Trophoblast cell (in vitro differentiated cells and primary cell): Measurements from ENCODE around the gene PFDN2.

Source experiments
- DNase-seq, 2 donors: peaks; one replicate each; pipeline ENCODE4 v3.0.0-alpha.2; 2016
- H2AFZ ChIP-seq: 2 replicates; pipeline ENCODE4 v1.6.1; 2013; ENCODE audit warnings: low read length, moderate library complexity, mild to moderate bottlenecking; ENCODE audit not compliant: insufficient read depth, poor library complexity
- H2AK5ac ChIP-seq: 2 replicates; pipeline ENCODE4 v1.6.1; 2013; ENCODE audit warnings: mild to moderate bottlenecking, low read length
- H2BK120ac ChIP-seq: 2 replicates; pipeline ENCODE4 v1.6.1; 2013; ENCODE audit warnings: low read length, mild to moderate bottlenecking, moderate library complexity; ENCODE audit not compliant: insufficient read depth, poor library complexity
- H2BK12ac ChIP-seq: 2 replicates; pipeline ENCODE4 v1.6.1; 2013; ENCODE audit warnings: mild to moderate bottlenecking, low read length, moderate library complexity
- H2BK5ac ChIP-seq: 2 replicates; pipeline ENCODE4 v1.6.1; 2013; ENCODE audit warnings: low read length, low read depth, moderate library complexity, mild to moderate bottlenecking; ENCODE audit not compliant: poor library complexity
- H3K14ac ChIP-seq: 2 replicates; pipeline ENCODE4 v1.6.1; 2013; ENCODE audit warnings: mild to moderate bottlenecking, low read length
- H3K18ac ChIP-seq: 2 replicates; pipeline ENCODE4 v1.6.1; 2013; ENCODE audit warnings: mild to moderate bottlenecking, low read length
- H3K23ac ChIP-seq: 2 replicates; pipeline ENCODE4 v1.6.1; 2013; ENCODE audit warnings: low read length
- H3K27ac ChIP-seq: 2 replicates; pipeline ENCODE4 v1.5.1; 2013; ENCODE audit warnings: low read depth, mild to moderate bottlenecking, inconsistent platforms, low read length, moderate library complexity
- H3K27me3 ChIP-seq: 2 replicates; pipeline ENCODE4 v1.6.1; 2013; ENCODE audit warnings: inconsistent platforms, mild to moderate bottlenecking, low read length, moderate library complexity; ENCODE audit not compliant: insufficient read depth
- H3K36me3 ChIP-seq, 2 experiments: 1 replicate in 1 of 2; 2 replicates in 1 of 2; pipeline ENCODE4 v1.6.1; 2013; ENCODE audit warnings: low read length in 2 of 2, mild to moderate bottlenecking in 2 of 2, moderate library complexity in 1 of 2; ENCODE audit not compliant: insufficient read depth in 2 of 2, control insufficient read depth in 1 of 2
- H3K4ac ChIP-seq: 2 replicates; pipeline ENCODE4 v1.6.1; 2013; ENCODE audit warnings: low read depth, mild to moderate bottlenecking, low read length, moderate library complexity
- H3K4me1 ChIP-seq, 2 experiments: 1 replicate in 1 of 2; 2 replicates in 1 of 2; pipeline ENCODE4 v1.6.1; 2013; ENCODE audit warnings: low read length in 2 of 2, mild to moderate bottlenecking in 2 of 2, moderate library complexity in 1 of 2; ENCODE audit not compliant: insufficient read depth in 2 of 2, control insufficient read depth in 1 of 2
- H3K4me2 ChIP-seq: 2 replicates; pipeline ENCODE4 v1.6.1; 2013; ENCODE audit warnings: inconsistent platforms, mild to moderate bottlenecking, low read length, moderate library complexity
- H3K4me3 ChIP-seq: 2 replicates; pipeline ENCODE4 v1.5.1; 2013; ENCODE audit warnings: mild to moderate bottlenecking, low read depth, low read length, inconsistent platforms
- H3K79me1 ChIP-seq: one replicate; pipeline ENCODE4 v1.6.1; 2013; ENCODE audit warnings: low read length
- H3K79me2 ChIP-seq: 2 replicates; pipeline ENCODE4 v1.6.1; 2013; ENCODE audit warnings: low read length, mild to moderate bottlenecking; ENCODE audit not compliant: control insufficient read depth, insufficient read depth, poor library complexity
- H3K9ac ChIP-seq: 2 replicates; pipeline ENCODE4 v1.6.1; 2013; ENCODE audit warnings: mild to moderate bottlenecking, low read length
- H3K9me3 ChIP-seq: 2 replicates; pipeline ENCODE4 v1.6.1; 2013; ENCODE audit warnings: low read depth, mild to moderate bottlenecking, control low read depth, inconsistent platforms, low read length; ENCODE audit not compliant: insufficient read depth
- H4K12ac ChIP-seq: 2 replicates; pipeline ENCODE4 v1.6.1; 2013; ENCODE audit warnings: low read depth, mild to moderate bottlenecking, low read length, moderate library complexity
- H4K8ac ChIP-seq: 2 replicates; pipeline ENCODE4 v1.6.1; 2013; ENCODE audit warnings: low read depth, mild to moderate bottlenecking, low read length, moderate library complexity
- H4K91ac ChIP-seq: one replicate; pipeline ENCODE4 v1.6.1; 2013; ENCODE audit warnings: low read depth, mild to moderate bottlenecking, low read length, moderate library complexity
- WGBS: extraction: QIAGEN DNeasy Blood & Tissue Kit; methylation state at CpG from one replicate; pipeline ENCODE4 v1.1.7; 2013; ENCODE audit warnings: missing lambda C conversion rate; ENCODE audit not compliant: insufficient read length, insufficient coverage; ENCODE audit errors: extremely low coverage; 5-methylcytosine and 5-hydroxymethylcytosine counted together

The PFDN2 gene

GRCh38 chr1:161137881-161138280 is 20.0 kb upstream of the PFDN2 start:
- peaks cover 0 to 6% of the 10 kb centered on the region in 2 experiments for H3K36me3 ChIP-seq
- no peaks in the 10 kb centered on the region for H3K27me3 ChIP-seq
- H3K14ac ChIP-seq: no peak overlapping the region
- H3K9me3 ChIP-seq: no peaks in the 10 kb centered on the region
- no peak overlapping the region for H4K91ac ChIP-seq
- peak overlapping the region; percentile 36 for H3K27ac ChIP-seq
- WGBS: no CpG with 5 or more reads among the region's 3 CpGs
- H2BK120ac ChIP-seq: no peak overlapping the region
- H3K4me1 ChIP-seq: peaks cover 18 to 23% of the 10 kb centered on the region in 2 experiments
- no peak overlapping the region for H4K12ac ChIP-seq
- no peak overlapping the region for H2BK12ac ChIP-seq
- H2AFZ ChIP-seq: no peak overlapping the region
- no peak overlapping the region for H2BK5ac ChIP-seq
- no peak overlapping the region for H3K18ac ChIP-seq
- peak in 1 of 2 donors; percentile 72 for DNase-seq
- no peak overlapping the region for H3K23ac ChIP-seq
- H3K79me1 ChIP-seq: peaks cover 9% of the 10 kb centered on the region
- H3K79me2 ChIP-seq: peaks cover 4% of the 10 kb centered on the region
- no peak overlapping the region for H3K4ac ChIP-seq
- H2AK5ac ChIP-seq: no peak overlapping the region
- no peak overlapping the region for H3K9ac ChIP-seq
- no peak overlapping the region for H3K4me3 ChIP-seq
- H4K8ac ChIP-seq: no peak overlapping the region
- no peak overlapping the region for H3K4me2 ChIP-seq

- Histone ChIP-seq H2BK120ac (peak overlapping the region; percentile 99), H2AK5ac (peak overlapping the region; percentile 26), H3K4me3 (peak overlapping the region; percentile 89), H3K18ac (peak overlapping the region; percentile 68), H3K14ac (peak overlapping the region; percentile 91), H3K27ac (peak overlapping the region; percentile 99), H3K4ac (peak overlapping the region; percentile 93), H3K27me3 (no peaks in the 10 kb centered on the region), H3K9ac (peak overlapping the region; percentile 86), H4K91ac (peak overlapping the region; percentile 99), H3K23ac (no peak overlapping the region), H4K8ac (peak overlapping the region; percentile 96), H3K4me1 (peaks cover 21 to 35% of the 10 kb centered on the region in 2 experiments), H2AFZ (peak overlapping the region; percentile 94), H2BK5ac (peak overlapping the region; percentile 96), H4K12ac (peak overlapping the region; percentile 93), H3K9me3 (no peaks in the 10 kb centered on the region), H2BK12ac (peak overlapping the region; percentile 45), H3K79me2 (peaks cover 15% of the 10 kb centered on the region), H3K79me1 (peaks cover 24% of the 10 kb centered on the region), H3K36me3 (peaks cover 2 to 6% of the 10 kb centered on the region in 2 experiments), H3K4me2 (peak overlapping the region; percentile 73)
- DNase-seq: no peak
- WGBS: no CpG with 5 or more reads among the region's 11 CpGs
Observed at GRCh38 chr1:161133220-161133740, 15.4 kb upstream of the PFDN2 start.

- Histone ChIP-seq H2AFZ (peak within 1 kb of the TSS; percentile 94), H3K18ac (peak within 1 kb of the TSS; percentile 98), H2BK5ac (peak within 1 kb of the TSS; percentile 96), H3K36me3 (peaks cover 6 to 7% of the 10 kb centered on the region in 2 experiments), H2BK120ac (peak within 1 kb of the TSS; percentile 99), H2BK12ac (peak within 1 kb of the TSS; percentile 88), H2AK5ac (peak within 1 kb of the TSS; percentile 96), H3K23ac (peak within 1 kb of the TSS; percentile 55), H3K79me2 (peaks cover 15% of the 10 kb centered on the region), H3K4me3 (peak within 1 kb of the TSS; percentile 89), H4K12ac (peak within 1 kb of the TSS; percentile 93), H3K27me3 (no peaks in the 10 kb centered on the region), H3K14ac (peak within 1 kb of the TSS; percentile 99), H3K4me2 (peak within 1 kb of the TSS; percentile 81), H3K4ac (peak within 1 kb of the TSS; percentile 93), H4K8ac (peak within 1 kb of the TSS; percentile 96), H3K27ac (peak within 1 kb of the TSS; percentile 99), H3K9ac (peak within 1 kb of the TSS; percentile 94), H3K9me3 (no peaks in the 10 kb centered on the region), H4K91ac (peak within 1 kb of the TSS; percentile 99), H3K4me1 (peaks cover 19 to 30% of the 10 kb centered on the region in 2 experiments), H3K79me1 (peaks cover 24% of the 10 kb centered on the region)
- WGBS: no CpG with 5 or more reads among the region's 68 CpGs
- DNase-seq: peak; percentile 95 to 96
Observed at GRCh38 chr1:161132410-161133219, 14.8 kb upstream of the PFDN2 start, which contains the start of gene DEDD. DEDD (minus strand) TSS chr1:161132667; CDS start chr1:161124462, 8,205 bp downstream.

GRCh38 chr1:161131523-161132409 is 13.9 kb upstream of the PFDN2 start:
- DNase-seq: no peak
- peak overlapping the region; percentile 99 for H3K27ac ChIP-seq
- H2BK5ac ChIP-seq: peak overlapping the region; percentile 96
- H4K91ac ChIP-seq: peak overlapping the region; percentile 99
- peak overlapping the region; percentile 89 for H3K4me3 ChIP-seq
- WGBS: 100% methylated on average over 1 of the region's 22 CpGs
- H3K18ac ChIP-seq: peak overlapping the region; percentile 98
- peak overlapping the region; percentile 55 for H3K23ac ChIP-seq
- peak overlapping the region; percentile 90 for H4K12ac ChIP-seq
- peaks cover 24% of the 10 kb centered on the region for H3K79me1 ChIP-seq
- H4K8ac ChIP-seq: peak overlapping the region; percentile 96
- peaks cover 16 to 25% of the 10 kb centered on the region in 2 experiments for H3K4me1 ChIP-seq
- peak overlapping the region; percentile 96 for H2AK5ac ChIP-seq
- no peaks in the 10 kb centered on the region for H3K27me3 ChIP-seq
- H3K14ac ChIP-seq: peak overlapping the region; percentile 99
- peak overlapping the region; percentile 90 for H3K4ac ChIP-seq
- H3K9me3 ChIP-seq: no peaks in the 10 kb centered on the region
- H2AFZ ChIP-seq: peak overlapping the region; percentile 85
- H3K4me2 ChIP-seq: peak overlapping the region; percentile 81
- peaks cover 7 to 8% of the 10 kb centered on the region in 2 experiments for H3K36me3 ChIP-seq
- H2BK120ac ChIP-seq: peak overlapping the region; percentile 99
- peaks cover 15% of the 10 kb centered on the region for H3K79me2 ChIP-seq
- peak overlapping the region; percentile 94 for H3K9ac ChIP-seq
- H2BK12ac ChIP-seq: peak overlapping the region; percentile 88
